ENCODE data around the gene RNF157.
"Not testable (repeated sequence)": the region's sequence is repeated elsewhere in the genome, so short reads cannot be mapped to it uniquely, and the experiment has no call there.

RNF157 gene

GRCh38 chr17:76268015-76268749 lies 27.9 kb upstream of the RNF157 start:
- DNase-seq (ENCODE audit: insufficient read length) (no peak), FAIRE-seq (peak; percentile 82)
- TF ChIP-seq POLR2A (IDR thresholded peaks at IDR 0.05; ENCODE audit: low read depth, low read length) (peak; percentile 94), TAF1 (IDR thresholded peaks at IDR 0.05; ENCODE audit: borderline replicate concordance, low read depth, low read length) (peak; percentile 80), POLR2AphosphoS5 (IDR thresholded peaks at IDR 0.05; ENCODE audit: low read depth, low read length) (peak; percentile 96)

GRCh38 chr17:76267581-76268001 lies 27.3 kb upstream of the RNF157 start:
- DNase-seq (ENCODE audit: insufficient read length): not testable (repeated sequence)

GRCh38 chr17:76267051-76267576 lies 26.8 kb upstream of the RNF157 start:
- DNase-seq (ENCODE audit: insufficient read length): no peak
- no peak for FAIRE-seq
- TF ChIP-seq POLR2AphosphoS5 (IDR thresholded peaks at IDR 0.05; ENCODE audit: low read depth, low read length): peak; percentile 50; the same call in 1 of the 2 replicates
- no peak for TF ChIP-seq TAF1 (IDR thresholded peaks at IDR 0.05; ENCODE audit: borderline replicate concordance, low read depth, low read length)
- 0 out of 2 replicates have a peak, but pooled peaks have one; percentile 14 for TF ChIP-seq POLR2A (IDR thresholded peaks at IDR 0.05; ENCODE audit: low read depth, low read length)

More at GRCh38 chr17:76267581-76268001, 27.3 kb upstream of the RNF157 start:
- not testable (repeated sequence) for FAIRE-seq

GRCh38 chr17:76266244-76266938 lies 26.1 kb upstream of the RNF157 start:
- FAIRE-seq: no peak
- DNase-seq (ENCODE audit: insufficient read length): no peak
- TF ChIP-seq POLR2AphosphoS5 (IDR thresholded peaks at IDR 0.05; ENCODE audit: low read depth, low read length) (0 out of 2 replicates have a peak, but pooled peaks have one; percentile 26), TAF1 (IDR thresholded peaks at IDR 0.05; ENCODE audit: borderline replicate concordance, low read depth, low read length) (no peak; the same call in 1 of the 2 replicates)

GRCh38 chr17:76265624-76266243 lies 25.4 kb upstream of the RNF157 start:
- FAIRE-seq (no peak), DNase-seq (ENCODE audit: insufficient read length) (no peak)
- no peak for TF ChIP-seq TAF1 (IDR thresholded peaks at IDR 0.05; ENCODE audit: borderline replicate concordance, low read depth, low read length)
- TF ChIP-seq POLR2A (IDR thresholded peaks at IDR 0.05; ENCODE audit: low read depth, low read length): no peak; the same call in 1 of the 2 replicates
- TF ChIP-seq POLR2AphosphoS5 (IDR thresholded peaks at IDR 0.05; ENCODE audit: low read depth, low read length): no peak

- peak; percentile 86 for FAIRE-seq
- TF ChIP-seq POLR2A (IDR thresholded peaks at IDR 0.05; ENCODE audit: low read depth, low read length) (peak; percentile 66; the same call in 1 of the 2 replicates), POLR2AphosphoS5 (IDR thresholded peaks at IDR 0.05; ENCODE audit: low read depth, low read length) (no peak), TAF1 (IDR thresholded peaks at IDR 0.05; ENCODE audit: borderline replicate concordance, low read depth, low read length) (peak; percentile 78; the same call in 1 of the 2 replicates)
- peak; percentile 96 for DNase-seq (ENCODE audit: insufficient read length)
Measured at GRCh38 chr17:76264755-76265623, 24.7 kb upstream of the RNF157 start, which contains the start of gene UBALD2. Gene UBALD2, plus strand, starts transcription at chr17:76265348. Its CDS starts 158 bp downstream, at chr17:76265506.

DNA sequence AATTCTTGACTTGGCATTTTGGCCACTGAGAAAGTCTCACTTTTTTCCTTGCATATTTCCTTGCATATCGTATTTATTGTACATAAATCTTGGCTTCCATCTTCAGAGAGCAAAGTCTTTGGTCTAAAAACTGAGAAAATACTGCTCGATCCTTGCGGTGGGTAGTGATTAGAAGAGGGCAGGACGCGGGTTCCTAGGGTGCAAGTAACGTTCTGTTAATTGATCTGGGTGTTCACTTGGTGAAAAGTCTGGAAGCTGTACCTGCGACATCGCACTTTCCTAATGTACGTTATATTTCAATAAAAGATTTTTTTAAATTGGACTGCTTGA lies 24.1 kb upstream of the RNF157 start:
- DNase-seq (ENCODE audit: insufficient read length): no peak
- no peak for TF ChIP-seq TAF1 (IDR thresholded peaks at IDR 0.05; ENCODE audit: borderline replicate concordance, low read depth, low read length)
- TF ChIP-seq POLR2A (IDR thresholded peaks at IDR 0.05; ENCODE audit: low read depth, low read length): 0 out of 2 replicates have a peak, but pooled peaks have one; percentile 26
- TF ChIP-seq POLR2AphosphoS5 (IDR thresholded peaks at IDR 0.05; ENCODE audit: low read depth, low read length): no peak
- no peak for FAIRE-seq

DNA sequence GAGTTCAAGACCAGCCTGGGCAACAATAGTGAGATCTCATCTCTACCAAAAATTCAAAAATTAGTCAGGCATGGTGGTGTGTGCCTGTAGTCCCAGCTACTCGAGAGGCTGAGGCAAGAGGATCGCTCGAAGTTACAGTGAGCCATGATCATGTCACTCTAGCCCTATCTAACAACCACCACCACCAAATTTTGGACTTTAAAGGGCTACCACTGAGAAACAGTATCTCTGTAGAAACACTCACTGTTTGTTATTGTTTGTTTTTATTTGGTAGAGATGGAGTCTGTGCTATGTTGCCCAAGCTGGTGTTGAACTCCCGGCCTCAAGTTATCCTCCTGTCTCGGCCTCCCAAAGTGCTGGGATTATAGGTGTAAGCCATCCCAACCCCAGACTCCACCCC lies 23.6 kb upstream of the RNF157 start:
- FAIRE-seq: peak; percentile 24

GRCh38 chr17:76262732-76263344 lies 22.5 kb upstream of the RNF157 start:
- FAIRE-seq (peak; percentile 90), DNase-seq (ENCODE audit: insufficient read length) (no peak)
- TF ChIP-seq POLR2A (IDR thresholded peaks at IDR 0.05; ENCODE audit: low read depth, low read length): no peak
- peak; percentile 62; the same call in 1 of the 2 replicates for TF ChIP-seq POLR2AphosphoS5 (IDR thresholded peaks at IDR 0.05; ENCODE audit: low read depth, low read length)
- TF ChIP-seq TAF1 (IDR thresholded peaks at IDR 0.05; ENCODE audit: borderline replicate concordance, low read depth, low read length): 0 out of 2 replicates have a peak, but pooled peaks have one; percentile 23

More for the DNA sequence above, 23.6 kb upstream of the RNF157 start:
- DNase-seq (ENCODE audit: insufficient read length): no peak
- TF ChIP-seq POLR2A (IDR thresholded peaks at IDR 0.05; ENCODE audit: low read depth, low read length): no peak
- no peak for TF ChIP-seq TAF1 (IDR thresholded peaks at IDR 0.05; ENCODE audit: borderline replicate concordance, low read depth, low read length)
- TF ChIP-seq POLR2AphosphoS5 (IDR thresholded peaks at IDR 0.05; ENCODE audit: low read depth, low read length): no peak
